ENCODE measurements around the gene RREB1. TPM values are rescaled to one million over a fixed set of nuclear protein-coding genes. Genes with fewer than 3 reads are reported as not detected.

RREB1 gene
- total RNA-seq, 6 donors from 2014 or later, result 44.2 to 112 (median 60.5) TPM

DNA sequence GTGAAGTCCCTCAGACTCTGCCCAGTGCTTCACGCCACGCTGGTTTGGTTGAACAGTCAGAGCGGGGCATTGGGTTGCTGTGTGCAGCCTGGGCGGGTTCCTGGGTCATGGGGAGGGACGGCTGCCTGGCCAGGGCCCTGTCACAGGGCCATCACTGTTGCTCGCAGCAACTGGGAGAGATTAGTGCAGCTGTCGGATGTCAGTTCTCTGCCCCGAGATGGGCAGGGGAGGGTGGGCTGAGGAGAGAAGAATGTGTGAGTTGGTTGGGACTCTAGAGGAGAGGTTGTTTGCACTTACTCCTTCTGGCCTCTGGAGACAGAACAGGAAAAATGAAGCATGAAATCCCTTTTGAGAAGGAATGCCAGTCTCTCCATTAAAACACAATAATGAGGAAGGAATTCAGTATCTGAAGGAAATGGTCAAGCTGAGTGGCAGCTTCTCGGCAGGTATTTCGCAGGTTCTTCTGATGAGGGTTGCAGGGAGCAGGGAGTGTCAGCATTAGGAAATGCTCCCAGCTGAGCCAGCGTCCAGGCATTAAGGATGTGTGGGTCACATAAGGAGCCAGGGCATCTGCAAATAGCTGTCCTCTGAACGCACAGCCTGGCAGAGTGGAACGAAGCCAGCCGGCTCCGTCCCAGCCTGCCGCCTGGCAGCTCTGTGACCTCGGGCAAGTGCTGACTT lies 109.3 kb downstream of the RREB1 start:
- peak; percentile 66 for DNase-seq
- H3K9me3 ChIP-seq, result no peaks in the 10 kb centered on the region
- ATAC-seq (ENCODE audit: low FRiP score in 2 of 2), result peak; percentile 31 to 61
- 62 to 64% methylated on average over 17 of the region's 17 CpGs for WGBS, 2 donors
- H3K36me3 ChIP-seq, result peaks cover 4 to 48% (median 31%) of the 10 kb centered on the region in 4 donors
- no peak for TF ChIP-seq EP300 (IDR thresholded peaks at IDR 0.05)
- TF ChIP-seq, protein P1, sequence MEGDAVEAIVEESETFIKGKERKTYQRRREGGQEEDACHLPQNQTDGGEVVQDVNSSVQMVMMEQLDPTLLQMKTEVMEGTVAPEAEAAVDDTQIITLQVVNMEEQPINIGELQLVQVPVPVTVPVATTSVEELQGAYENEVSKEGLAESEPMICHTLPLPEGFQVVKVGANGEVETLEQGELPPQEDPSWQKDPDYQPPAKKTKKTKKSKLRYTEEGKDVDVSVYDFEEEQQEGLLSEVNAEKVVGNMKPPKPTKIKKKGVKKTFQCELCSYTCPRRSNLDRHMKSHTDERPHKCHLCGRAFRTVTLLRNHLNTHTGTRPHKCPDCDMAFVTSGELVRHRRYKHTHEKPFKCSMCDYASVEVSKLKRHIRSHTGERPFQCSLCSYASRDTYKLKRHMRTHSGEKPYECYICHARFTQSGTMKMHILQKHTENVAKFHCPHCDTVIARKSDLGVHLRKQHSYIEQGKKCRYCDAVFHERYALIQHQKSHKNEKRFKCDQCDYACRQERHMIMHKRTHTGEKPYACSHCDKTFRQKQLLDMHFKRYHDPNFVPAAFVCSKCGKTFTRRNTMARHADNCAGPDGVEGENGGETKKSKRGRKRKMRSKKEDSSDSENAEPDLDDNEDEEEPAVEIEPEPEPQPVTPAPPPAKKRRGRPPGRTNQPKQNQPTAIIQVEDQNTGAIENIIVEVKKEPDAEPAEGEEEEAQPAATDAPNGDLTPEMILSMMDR (IDR thresholded peaks at IDR 0.05), result peak in 1 of 6 experiments; percentile 45
- no peak for TF ChIP-seq POLR2A (IDR thresholded peaks at IDR 0.05)
- peak in 1 of 2 donors; percentile 50 for TF ChIP-seq POLR2AphosphoS5 (IDR thresholded peaks at IDR 0.05)
- peaks cover 39 to 52% (median 41%) of the 10 kb centered on the region in 4 donors for H3K4me1 ChIP-seq
- no peaks in the 10 kb centered on the region for H3K27me3 ChIP-seq
- peak overlapping the region; percentile 50 to 80 (median 63) for H3K27ac ChIP-seq
- H3K4me3 ChIP-seq, result no peak overlapping the region

DNA sequence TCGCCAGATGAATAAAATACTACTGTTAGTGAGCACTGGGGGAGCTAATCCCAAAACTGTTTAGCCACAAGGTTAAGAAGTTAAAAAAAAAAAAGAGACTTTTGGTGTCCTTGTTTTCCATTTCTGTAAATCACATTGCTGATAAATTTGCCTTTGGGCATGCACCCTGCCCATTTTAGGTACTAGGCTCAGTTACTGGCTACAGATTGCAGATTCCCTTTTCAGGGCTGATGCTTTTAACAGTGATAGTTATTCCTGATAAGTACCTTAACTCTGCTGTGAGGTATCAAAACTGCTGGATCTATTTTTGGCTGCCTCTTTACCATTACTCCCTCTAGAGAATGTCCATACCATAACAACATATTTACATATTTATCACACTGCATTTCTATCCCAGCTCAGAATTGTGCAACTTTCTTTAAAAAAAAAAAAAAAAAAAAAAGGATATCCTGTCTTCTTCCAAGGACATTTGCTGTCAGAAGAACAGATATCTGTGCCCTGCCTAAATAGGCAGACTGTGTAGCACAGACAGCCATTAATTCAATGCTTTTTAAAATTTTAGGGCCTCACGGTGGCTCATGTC lies 110.7 kb downstream of the RREB1 start:
- Histone ChIP-seq H3K4me3 (no peak overlapping the region), H3K9me3 (no peaks in the 10 kb centered on the region), H3K36me3 (peaks cover 0 to 40% (median 24%) of the 10 kb centered on the region in 4 donors), H3K27me3 (no peaks in the 10 kb centered on the region), H3K27ac (peak overlapping the region in 2 of 4 donors; percentile 50 to 52), H3K4me1 (peaks cover 39 to 52% (median 41%) of the 10 kb centered on the region in 4 donors)
- 89 to 92% methylated on average over 2 of the region's 2 CpGs for WGBS, 2 donors
- DNase-seq (no peak), ATAC-seq (ENCODE audit: low FRiP score in 2 of 2) (no peak)
- TF ChIP-seq, protein P1 (IDR thresholded peaks at IDR 0.05), result no peak
- TF ChIP-seq EP300 (IDR thresholded peaks at IDR 0.05), result no peak
- TF ChIP-seq POLR2AphosphoS5 (IDR thresholded peaks at IDR 0.05), result no peak
- TF ChIP-seq POLR2A (IDR thresholded peaks at IDR 0.05), result no peak

DNA sequence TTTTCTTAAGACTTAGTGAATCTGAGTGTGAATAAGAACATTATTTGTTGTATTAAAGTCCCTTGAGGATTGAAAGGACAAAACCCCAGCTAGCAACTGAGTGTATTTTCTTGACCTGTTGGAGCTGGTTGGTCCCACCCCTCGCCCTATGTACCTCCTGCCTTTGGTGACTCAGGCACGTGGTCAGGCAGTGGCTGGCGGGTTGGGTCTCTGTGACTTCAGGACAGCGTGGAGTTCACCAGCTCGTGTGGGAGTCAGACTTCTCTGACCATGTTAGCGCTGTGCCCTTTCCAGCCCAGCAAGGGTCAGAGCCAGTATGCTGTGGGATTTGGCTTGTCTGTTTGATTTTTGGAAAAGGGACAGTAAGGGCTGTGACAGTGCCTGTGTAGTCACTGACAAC lies 111.5 kb downstream of the RREB1 start:
- Histone ChIP-seq H3K27me3 (no peaks in the 10 kb centered on the region), H3K9me3 (no peaks in the 10 kb centered on the region), H3K4me3 (no peak overlapping the region), H3K36me3 (peaks cover 0 to 37% (median 16%) of the 10 kb centered on the region in 4 donors), H3K4me1 (peaks cover 39 to 52% (median 41%) of the 10 kb centered on the region in 4 donors), H3K27ac (peak overlapping the region in 3 of 4 donors; percentile 7 to 69 (median 56))
- DNase-seq (no peak), ATAC-seq (ENCODE audit: low FRiP score in 2 of 2) (peak in 1 of 2 donors; percentile 20)
- WGBS, 2 donors, result 71 to 83% methylated on average over 6 of the region's 6 CpGs
- TF ChIP-seq, protein P1 (IDR thresholded peaks at IDR 0.05), result no peak
- TF ChIP-seq POLR2AphosphoS5 (IDR thresholded peaks at IDR 0.05), result no peak
- TF ChIP-seq POLR2A (IDR thresholded peaks at IDR 0.05), result no peak
- no peak for TF ChIP-seq EP300 (IDR thresholded peaks at IDR 0.05)

DNA sequence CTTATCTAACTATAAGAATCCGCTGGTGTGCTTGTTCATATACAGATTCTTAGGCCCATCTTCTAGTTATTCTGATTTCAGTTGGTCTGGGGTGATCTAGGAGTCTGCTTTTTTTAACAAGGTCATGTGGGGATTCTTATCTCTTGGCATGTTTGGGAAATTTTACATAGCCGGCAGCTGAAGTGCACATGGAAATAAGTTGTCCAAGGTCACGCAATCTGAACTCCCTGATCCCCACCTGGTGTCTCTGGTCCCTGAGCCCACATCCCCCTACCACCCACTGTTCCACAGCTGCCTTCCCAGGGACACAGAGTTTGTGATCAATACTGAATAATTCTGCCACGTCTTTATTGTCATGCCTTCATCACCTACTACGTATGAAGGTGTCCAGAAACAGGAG lies 114.4 kb downstream of the RREB1 start:
- no peak for DNase-seq
- 82 to 90% methylated on average over 5 of the region's 5 CpGs for WGBS, 2 donors
- Histone ChIP-seq H3K4me1 (peaks cover 28 to 36% (median 33%) of the 10 kb centered on the region in 4 donors), H3K27ac (no peak overlapping the region), H3K9me3 (no peaks in the 10 kb centered on the region), H3K27me3 (no peaks in the 10 kb centered on the region), H3K4me3 (no peak overlapping the region), H3K36me3 (peaks cover 5 to 46% (median 23%) of the 10 kb centered on the region in 4 donors)
- TF ChIP-seq EP300 (IDR thresholded peaks at IDR 0.05) (no peak), POLR2AphosphoS5 (IDR thresholded peaks at IDR 0.05) (no peak), POLR2A (IDR thresholded peaks at IDR 0.05) (no peak)
- TF ChIP-seq, protein P1 (IDR thresholded peaks at IDR 0.05), result no peak
- ATAC-seq (ENCODE audit: low FRiP score in 2 of 2), result no peak

Measured in upper lobe of left lung (tissue), 6 donors.